Smooth muscle cell (in vitro differentiated cells): Measurements from ENCODE around the gene COPZ2. TPM values are rescaled to one million over a fixed set of nuclear protein-coding genes. Genes with fewer than 3 reads are reported as not detected.

Experiments used
- DNase-seq: peaks from one replicate; lab custom pipeline; 2025; ENCODE audit not compliant: unreplicated experiment; lab: John Stamatoyannopoulos, UW
- H2AFZ ChIP-seq: fragments of 200-600 bp; sonication (generic); 2 replicates; pipeline ENCODE4 v1.6.0; 2016; ENCODE audit warnings: antibody characterized with exemption, low read depth, mild to moderate bottlenecking
- H3F3A ChIP-seq: fragments of 200-600 bp; sonication (generic); 2 replicates; pipeline ENCODE4 v1.6.0; 2017; ENCODE audit warnings: antibody characterized with exemption, low read depth
- H3K27ac ChIP-seq: fragments of 200-600 bp; sonication (generic); 2 replicates; pipeline ENCODE4 v1.5.1; 2016; ENCODE audit warnings: low read depth, mild to moderate bottlenecking
- H3K27me3 ChIP-seq: fragments of 200-600 bp; sonication (generic); 2 replicates; pipeline ENCODE4 v1.6.1; 2016; ENCODE audit warnings: low read depth, mild to moderate bottlenecking
- H3K36me3 ChIP-seq: fragments of 200-600 bp; sonication (generic); 2 replicates; pipeline ENCODE4 v1.5.1; 2016; ENCODE audit warnings: low read depth
- H3K4me1 ChIP-seq: fragments of 200-600 bp; sonication (generic); 2 replicates; pipeline ENCODE4 v1.5.1; 2016; ENCODE audit warnings: low read depth
- H3K4me2 ChIP-seq: fragments of 200-600 bp; sonication (generic); 2 replicates; pipeline ENCODE4 v1.6.0; 2016; ENCODE audit warnings: mild to moderate bottlenecking
- H3K4me3 ChIP-seq: fragments of 200-600 bp; sonication (generic); 2 replicates; pipeline ENCODE4 v1.5.1; 2016; ENCODE audit warnings: mild to moderate bottlenecking
- H3K79me2 ChIP-seq: fragments of 200-600 bp; sonication (generic); 2 replicates; pipeline ENCODE4 v1.6.0; 2016; ENCODE audit warnings: low read depth, mild to moderate bottlenecking
- H3K9ac ChIP-seq: fragments of 200-600 bp; sonication (generic); 2 replicates; pipeline ENCODE4 v1.6.0; 2016; ENCODE audit warnings: low read depth
- H3K9me3 ChIP-seq: fragments of 200-600 bp; sonication (generic); replicated peaks from 2 replicates; pipeline ENCODE4 v1.5.1; 2016; ENCODE audit warnings: low read depth
- H4K20me1 ChIP-seq: fragments of 200-600 bp; sonication (generic); 2 replicates; pipeline ENCODE4 v1.6.0; 2016; ENCODE audit warnings: low read depth
- WGBS: methylation state at CpG from one replicate; pipeline ENCODE4 v1.1.7; 2016; ENCODE audit warnings: low lambda C conversion rate; 5-methylcytosine and 5-hydroxymethylcytosine counted together
- polyA plus RNA-seq: library from polyadenylated mRNA; unstranded; fragments of >200 nt; fragmentation: Nextera tagmentation; extraction: Ambion mirVana; gene quantifications from 2 replicates; pipeline ENCODE4 v1.2.1, GENCODE V29; 2016
- total RNA-seq: library from RNA; depleted of rRNA; stranded (reverse); fragments of >200 nt; gene quantifications from 2 replicates; pipeline ENCODE4 v1.2.3, GENCODE V29; 2014
- TF ChIP-seq, protein P1 (sequence below): fragments of 200-600 bp; sonication (generic); IDR thresholded peaks from 2 replicates; pipeline ENCODE4 v1.5.1; 2017; ENCODE audit warnings: borderline replicate concordance, mild to moderate bottlenecking, antibody characterized with exemption; ENCODE audit not compliant: insufficient read depth, poor library complexity, severe bottlenecking

The COPZ2 gene
- total and polyA plus RNA-seq, 2 experiments from 2014 or later, result 70.6 to 257 TPM

DNA sequence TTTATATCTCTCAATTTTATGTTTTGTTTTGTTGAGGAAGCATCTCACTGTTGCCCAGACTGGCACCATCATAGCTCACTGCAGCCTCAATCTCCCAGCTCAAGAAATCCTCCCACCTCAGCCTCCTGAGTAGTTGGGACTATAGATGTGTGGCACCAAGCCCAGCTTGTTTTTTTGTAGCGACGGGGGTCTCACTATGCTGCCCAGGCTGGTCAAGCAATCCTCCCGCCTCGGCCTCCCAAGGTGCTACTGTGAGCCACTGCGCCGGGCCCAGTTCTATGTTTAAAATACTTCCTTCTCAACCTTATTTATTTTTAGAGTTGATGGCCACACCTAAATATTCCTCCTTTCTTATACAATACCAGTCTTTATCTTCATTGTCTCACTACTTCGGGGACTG, 8.7 kb upstream of the COPZ2 start:
- no peak for DNase-seq
- Histone ChIP-seq H2AFZ (no peak overlapping the region), H3K27ac (peak overlapping the region; percentile 94), H4K20me1 (peaks cover 8% of the 10 kb centered on the region), H3K4me1 (peaks cover 26% of the 10 kb centered on the region), H3K4me2 (peak overlapping the region; percentile 92), H3K9me3 (no peaks in the 10 kb centered on the region), H3K9ac (peak overlapping the region; percentile 92), H3K79me2 (peaks cover 35% of the 10 kb centered on the region), H3K36me3 (no peaks in the 10 kb centered on the region), H3K27me3 (no peaks in the 10 kb centered on the region), H3K4me3 (peak overlapping the region; percentile 60), H3F3A (peaks cover 38% of the 10 kb centered on the region)
- WGBS, result 95% methylated on average over 7 of the region's 7 CpGs
- TF ChIP-seq, protein P1, sequence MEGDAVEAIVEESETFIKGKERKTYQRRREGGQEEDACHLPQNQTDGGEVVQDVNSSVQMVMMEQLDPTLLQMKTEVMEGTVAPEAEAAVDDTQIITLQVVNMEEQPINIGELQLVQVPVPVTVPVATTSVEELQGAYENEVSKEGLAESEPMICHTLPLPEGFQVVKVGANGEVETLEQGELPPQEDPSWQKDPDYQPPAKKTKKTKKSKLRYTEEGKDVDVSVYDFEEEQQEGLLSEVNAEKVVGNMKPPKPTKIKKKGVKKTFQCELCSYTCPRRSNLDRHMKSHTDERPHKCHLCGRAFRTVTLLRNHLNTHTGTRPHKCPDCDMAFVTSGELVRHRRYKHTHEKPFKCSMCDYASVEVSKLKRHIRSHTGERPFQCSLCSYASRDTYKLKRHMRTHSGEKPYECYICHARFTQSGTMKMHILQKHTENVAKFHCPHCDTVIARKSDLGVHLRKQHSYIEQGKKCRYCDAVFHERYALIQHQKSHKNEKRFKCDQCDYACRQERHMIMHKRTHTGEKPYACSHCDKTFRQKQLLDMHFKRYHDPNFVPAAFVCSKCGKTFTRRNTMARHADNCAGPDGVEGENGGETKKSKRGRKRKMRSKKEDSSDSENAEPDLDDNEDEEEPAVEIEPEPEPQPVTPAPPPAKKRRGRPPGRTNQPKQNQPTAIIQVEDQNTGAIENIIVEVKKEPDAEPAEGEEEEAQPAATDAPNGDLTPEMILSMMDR, result no peak

DNA sequence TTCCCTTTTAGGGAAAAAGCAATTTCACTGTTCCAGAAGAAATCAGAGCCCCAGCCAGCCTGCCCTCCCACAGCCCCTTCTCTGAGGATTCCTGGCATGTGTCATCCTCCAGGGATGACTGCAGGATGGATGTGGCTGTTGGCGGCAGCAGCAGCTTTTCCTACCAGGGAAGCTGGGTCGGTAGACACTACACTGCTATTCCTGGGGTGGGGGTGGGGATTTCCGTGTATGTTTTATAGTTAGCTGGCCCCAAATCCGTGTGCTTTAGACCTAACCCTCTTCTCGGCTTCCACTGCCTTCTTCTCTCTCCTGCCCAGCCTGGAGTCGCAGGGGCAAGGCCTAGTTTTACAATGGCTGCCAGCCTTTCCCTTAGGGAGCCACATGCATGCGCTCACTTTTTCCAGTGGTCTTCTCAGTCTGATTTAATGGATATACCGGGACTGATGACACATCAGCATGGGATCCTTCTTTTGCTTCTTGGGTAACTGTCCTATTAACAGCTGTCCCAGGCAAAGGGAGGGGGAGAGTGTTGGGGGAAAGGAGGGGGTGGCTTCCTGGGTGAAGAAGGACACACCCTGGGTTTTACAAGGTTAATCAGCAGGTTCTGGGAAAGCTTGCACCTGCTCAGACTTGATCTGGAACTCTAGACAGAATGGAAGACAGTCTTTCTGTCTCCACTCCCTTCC, 7.9 kb upstream of the COPZ2 start:
- Histone ChIP-seq H3K36me3 (no peaks in the 10 kb centered on the region), H3F3A (peaks cover 35% of the 10 kb centered on the region), H4K20me1 (no peaks in the 10 kb centered on the region), H2AFZ (peak overlapping the region; percentile 32), H3K27ac (peak overlapping the region; percentile 94), H3K27me3 (no peaks in the 10 kb centered on the region), H3K9ac (peak overlapping the region; percentile 92), H3K79me2 (peaks cover 27% of the 10 kb centered on the region), H3K9me3 (no peaks in the 10 kb centered on the region), H3K4me2 (peak overlapping the region; percentile 92), H3K4me1 (peaks cover 26% of the 10 kb centered on the region), H3K4me3 (no peak overlapping the region)
- TF ChIP-seq, protein P1, result no peak
- peak; percentile 40 for DNase-seq
- 22% methylated on average over 8 of the region's 8 CpGs for WGBS

DNA sequence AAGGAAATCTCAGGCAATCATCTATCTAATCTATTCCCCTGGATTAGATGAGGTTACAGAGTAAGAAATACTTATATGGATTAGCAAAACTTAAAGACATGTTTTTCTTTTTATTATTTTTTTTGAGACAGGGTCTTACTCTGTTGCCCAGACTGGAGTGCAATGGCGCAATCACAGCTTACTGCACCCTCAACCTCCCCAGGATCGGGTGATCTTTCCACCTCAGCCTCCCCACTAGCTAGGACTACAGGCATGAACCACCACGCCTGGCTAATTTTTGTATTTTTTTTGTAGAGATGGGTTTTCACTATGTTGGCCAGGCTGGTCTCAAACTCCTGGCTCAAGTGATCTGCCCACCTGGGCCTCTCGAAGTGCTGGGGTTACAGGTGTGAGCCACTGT, 7.3 kb upstream of the COPZ2 start:
- Histone ChIP-seq H4K20me1 (no peaks in the 10 kb centered on the region), H3K27ac (peak overlapping the region; percentile 94), H3K27me3 (no peaks in the 10 kb centered on the region), H3K79me2 (peaks cover 21% of the 10 kb centered on the region), H3K9ac (peak overlapping the region; percentile 27), H3K4me3 (no peak overlapping the region), H3K4me2 (peak overlapping the region; percentile 92), H3K4me1 (peaks cover 21% of the 10 kb centered on the region), H3K36me3 (no peaks in the 10 kb centered on the region), H3F3A (peaks cover 32% of the 10 kb centered on the region), H3K9me3 (no peaks in the 10 kb centered on the region), H2AFZ (no peak overlapping the region)
- 90% methylated on average over 4 of the region's 4 CpGs for WGBS
- TF ChIP-seq, protein P1, result no peak
- DNase-seq, result no peak

DNA sequence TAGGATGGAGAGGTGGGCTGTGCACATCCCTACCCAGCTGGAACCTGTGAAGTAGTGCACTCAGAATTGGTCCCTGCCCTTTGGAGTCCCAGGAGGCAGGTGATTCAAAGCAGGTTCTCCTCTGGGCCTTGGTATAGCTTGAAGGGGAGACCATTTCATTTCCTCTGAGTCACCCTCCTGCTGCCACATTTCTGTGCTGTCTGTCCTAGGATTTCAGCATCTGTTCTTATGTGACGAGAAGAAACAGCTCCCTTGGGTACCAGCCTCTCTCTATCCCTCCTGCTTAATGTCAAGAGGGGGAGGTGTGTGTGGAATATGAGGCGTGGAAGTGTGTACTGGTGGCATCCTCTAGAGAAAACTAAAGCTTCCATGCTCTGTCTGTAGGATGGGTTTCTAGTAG, 5.6 kb upstream of the COPZ2 start:
- H3K79me2 ChIP-seq, result peaks cover 8% of the 10 kb centered on the region
- DNase-seq, result no peak
- H3F3A ChIP-seq, result peaks cover 21% of the 10 kb centered on the region
- no peak overlapping the region for H3K9ac ChIP-seq
- 42% methylated on average over 2 of the region's 2 CpGs for WGBS
- H3K9me3 ChIP-seq, result no peaks in the 10 kb centered on the region
- H3K27me3 ChIP-seq, result no peaks in the 10 kb centered on the region
- no peak overlapping the region for H2AFZ ChIP-seq
- no peaks in the 10 kb centered on the region for H4K20me1 ChIP-seq
- no peaks in the 10 kb centered on the region for H3K36me3 ChIP-seq
- no peak overlapping the region for H3K4me3 ChIP-seq
- peak overlapping the region; percentile 94 for H3K27ac ChIP-seq
- TF ChIP-seq, protein P1, result no peak
- H3K4me1 ChIP-seq, result peaks cover 15% of the 10 kb centered on the region
- no peak overlapping the region for H3K4me2 ChIP-seq
